Superior temporal gyrus (tissue), 1 donor: ENCODE data around the gene GCSAML.
"Not testable (repeated sequence)": the region's sequence is repeated elsewhere in the genome, so short reads cannot be mapped to it uniquely, and the experiment has no call there.

Experiments
- DNase-seq: peaks from one replicate; pipeline ENCODE4 v3.0.0-alpha.2; 2016; ENCODE audit errors: extremely low spot score

GCSAML gene

DNA sequence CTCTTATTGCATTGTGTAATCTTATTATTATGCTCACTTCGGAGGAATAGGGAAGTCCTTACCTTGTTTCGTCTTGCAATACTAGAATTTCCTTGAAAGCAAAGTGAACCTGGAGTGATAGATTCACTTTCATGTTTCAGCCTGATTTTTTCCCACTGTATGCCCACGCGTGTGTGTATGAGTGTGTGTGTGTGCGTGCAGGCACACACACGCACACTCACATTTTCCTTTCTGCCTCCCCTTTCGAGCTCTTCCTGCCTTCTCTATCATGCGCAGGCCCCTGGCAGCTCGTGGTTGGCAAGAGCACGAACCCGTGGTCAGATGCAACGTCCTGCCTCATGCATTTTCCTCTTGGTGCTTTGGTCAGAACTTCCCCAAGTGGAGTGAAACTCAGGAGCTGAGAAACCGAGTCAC lies at the start of gene GCSAML:
GCSAML (plus strand) TSS at position 366 of the 414 bp plus-strand sequence. CDS start 58 bp downstream, outside the sequence.
- no peak for DNase-seq

GRCh38 chr1:247500865-247501264 lies 48.1 kb upstream of the GCSAML start:
- DNase-seq = no peak

DNA sequence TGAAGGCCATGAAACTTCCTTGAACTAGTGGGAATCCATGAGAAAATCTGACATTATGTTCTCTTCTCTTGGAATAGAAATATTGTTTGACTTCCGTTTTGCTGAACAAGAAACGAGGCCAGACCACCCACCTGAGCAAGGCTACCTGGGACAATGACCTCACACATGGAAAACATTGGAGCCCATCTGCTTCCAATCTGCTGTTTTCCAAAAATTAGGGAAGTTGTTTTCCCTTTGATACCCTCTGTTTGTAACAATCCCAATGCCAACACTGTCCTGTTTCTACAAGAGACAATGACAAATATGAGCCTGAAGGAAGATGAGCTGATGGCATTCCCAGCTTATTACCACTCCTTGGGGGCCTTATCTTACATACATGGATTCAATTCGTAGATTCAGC lies 42.1 kb upstream of the GCSAML start:
- no peak for DNase-seq

DNA sequence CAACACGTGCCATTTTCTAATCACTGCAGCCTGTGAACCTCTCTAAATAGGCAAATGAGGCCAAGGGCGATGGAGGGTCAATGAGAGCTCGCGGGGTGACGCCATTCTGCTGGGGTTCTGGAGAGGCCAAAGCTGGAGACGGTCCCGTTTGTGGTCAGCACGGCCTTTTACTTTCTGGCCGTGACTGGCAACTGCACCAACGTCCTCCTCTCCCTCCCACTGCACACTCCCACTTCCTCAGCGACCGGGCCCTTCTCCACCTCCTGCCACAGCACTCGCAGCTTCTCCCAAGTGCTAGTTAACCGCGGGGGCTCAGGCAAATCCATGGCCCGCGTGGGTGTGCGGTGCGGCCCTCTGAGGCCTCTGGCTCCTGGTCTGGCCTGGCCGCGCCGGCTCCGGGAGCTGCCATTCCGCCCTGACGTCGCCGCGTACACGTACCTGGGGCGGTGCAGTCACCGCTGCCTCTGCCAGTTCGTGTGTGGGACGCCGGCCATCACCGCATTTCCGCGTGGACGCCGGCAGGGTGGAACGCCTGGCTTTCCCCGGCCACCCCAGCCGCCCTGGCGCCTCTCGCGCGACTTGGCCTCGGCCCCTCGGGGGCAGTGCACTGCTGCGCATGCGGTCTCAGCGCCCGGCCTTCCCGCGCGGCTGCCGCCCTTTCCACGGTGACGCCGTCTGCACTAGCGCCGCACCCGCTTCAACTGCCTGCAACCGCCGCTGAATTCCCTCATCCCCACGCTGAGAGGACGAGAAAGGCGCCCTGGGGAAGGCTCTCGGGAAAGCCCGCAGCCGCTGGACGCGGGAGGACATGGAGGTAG lies 30.9 kb upstream of the GCSAML start:
- DNase-seq = no peak

GRCh38 chr1:247518613-247518891 lies 30.4 kb upstream of the GCSAML start:
- no peak for DNase-seq

- not testable (repeated sequence) for DNase-seq
These were observed 27.0 kb upstream of the GCSAML start for GRCh38 chr1:247521886-247522285.

- no peak for DNase-seq
These were observed 20.0 kb upstream of the GCSAML start for GRCh38 chr1:247528812-247529474.

GRCh38 chr1:247529771-247530355 lies 19.1 kb upstream of the GCSAML start:
- DNase-seq = no peak

DNA sequence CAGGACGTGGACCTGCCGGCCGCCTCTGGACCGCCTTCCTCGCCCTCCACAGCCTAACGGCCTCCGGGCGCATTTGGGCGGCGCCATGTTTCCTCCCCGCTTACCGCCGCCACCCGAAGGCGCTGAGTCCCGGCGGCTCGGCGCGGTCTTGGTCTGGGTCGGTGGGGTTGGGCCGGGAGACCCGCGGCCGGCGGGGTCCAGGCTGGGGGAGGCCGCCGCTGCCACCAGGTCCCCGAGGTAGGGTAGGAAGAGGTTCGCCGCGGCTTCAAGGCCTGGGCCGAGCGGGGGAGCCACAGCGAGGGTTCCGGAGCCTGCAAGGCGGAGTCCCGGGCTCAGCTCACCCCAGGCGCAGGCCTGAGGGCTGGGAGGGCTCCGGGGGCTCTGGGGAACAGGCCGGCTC lies 18.1 kb upstream of the GCSAML start:
- no peak for DNase-seq

DNA sequence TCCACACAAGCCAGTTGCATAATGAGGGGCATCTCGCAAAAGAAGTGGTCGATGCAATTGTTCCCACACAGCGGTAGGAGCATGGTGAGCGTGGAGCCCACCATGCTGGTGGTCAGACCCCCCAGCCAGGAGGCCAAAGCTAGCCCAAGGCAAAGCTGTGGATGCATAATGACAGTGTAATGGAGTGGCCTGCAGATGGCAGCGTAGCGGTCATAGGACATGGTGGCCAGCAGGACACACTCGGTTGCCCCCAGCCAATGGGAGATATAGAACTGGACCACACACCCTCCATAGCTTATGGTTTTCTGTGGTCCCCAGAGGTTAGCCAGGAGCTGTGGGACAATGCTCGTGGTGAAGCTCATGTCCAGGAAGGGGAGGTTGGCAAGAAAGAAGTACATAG lies 17.0 kb upstream of the GCSAML start:
- DNase-seq = no peak

GRCh38 chr1:247535402-247535801 lies 13.5 kb upstream of the GCSAML start:
- DNase-seq = no peak

GRCh38 chr1:247536340-247536739 lies 12.6 kb upstream of the GCSAML start, which contains the start of gene OR2C3:
Gene OR2C3 (minus strand): TSS chr1:247536440. CDS start chr1:247532511, 3,929 bp downstream.
- DNase-seq = no peak

GRCh38 chr1:247538561-247538960 lies 10.4 kb upstream of the GCSAML start:
- DNase-seq = no peak

GRCh38 chr1:247539215-247539614 lies 9.7 kb upstream of the GCSAML start:
- DNase-seq = no peak

DNA sequence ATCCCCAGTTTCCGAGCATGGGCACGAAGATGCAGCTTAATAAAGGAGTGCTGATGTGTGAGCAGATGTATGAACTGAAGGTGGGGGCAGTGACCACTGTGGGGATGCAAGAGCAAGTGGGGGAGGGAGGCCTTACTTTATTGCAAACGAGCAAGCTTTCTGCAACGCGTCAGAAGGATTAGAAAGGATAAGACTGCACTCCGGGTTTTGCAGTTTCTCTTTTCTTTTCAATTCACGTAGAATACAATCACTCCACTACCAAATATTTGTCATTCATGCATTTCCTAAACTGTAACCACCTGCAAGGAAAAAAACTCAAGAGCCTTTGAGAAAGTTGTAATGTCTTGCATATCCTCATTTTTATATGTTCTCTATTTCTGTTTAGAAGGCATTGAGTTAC lies 8.4 kb upstream of the GCSAML start:
- DNase-seq = no peak

- DNase-seq = no peak
These were observed 6.1 kb upstream of the GCSAML start for GRCh38 chr1:247542811-247543210.

GRCh38 chr1:247548092-247548491 lies 842 bp upstream of the GCSAML start:
- no peak for DNase-seq

DNA sequence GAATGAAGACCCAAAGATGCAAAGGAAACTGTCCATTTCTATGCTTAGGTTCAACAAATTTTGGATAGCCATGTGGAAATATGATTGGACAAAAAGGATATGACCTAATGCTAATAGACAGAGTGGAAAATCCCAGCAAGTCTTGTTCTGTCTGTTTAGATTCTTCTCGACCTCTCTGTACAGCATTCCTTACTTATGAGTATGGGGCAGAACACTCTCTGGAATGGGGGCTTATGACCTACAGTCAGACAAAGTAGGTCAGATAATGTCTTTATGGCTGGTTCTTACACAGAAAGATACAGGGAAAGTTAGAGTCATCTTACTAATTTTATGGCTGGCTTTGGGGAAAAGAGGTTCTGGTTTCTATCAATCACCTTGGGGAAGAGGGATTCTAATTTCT lies 2.8 kb downstream of the GCSAML start:
- no peak for DNase-seq

GRCh38 chr1:247552231-247552630 lies 3.3 kb downstream of the GCSAML start:
- DNase-seq = no peak

GRCh38 chr1:247557926-247558674 lies 9.2 kb downstream of the GCSAML start:
- no peak for DNase-seq

- DNase-seq = no peak
These were observed 12.8 kb downstream of the GCSAML start for GRCh38 chr1:247561711-247562110.

DNA sequence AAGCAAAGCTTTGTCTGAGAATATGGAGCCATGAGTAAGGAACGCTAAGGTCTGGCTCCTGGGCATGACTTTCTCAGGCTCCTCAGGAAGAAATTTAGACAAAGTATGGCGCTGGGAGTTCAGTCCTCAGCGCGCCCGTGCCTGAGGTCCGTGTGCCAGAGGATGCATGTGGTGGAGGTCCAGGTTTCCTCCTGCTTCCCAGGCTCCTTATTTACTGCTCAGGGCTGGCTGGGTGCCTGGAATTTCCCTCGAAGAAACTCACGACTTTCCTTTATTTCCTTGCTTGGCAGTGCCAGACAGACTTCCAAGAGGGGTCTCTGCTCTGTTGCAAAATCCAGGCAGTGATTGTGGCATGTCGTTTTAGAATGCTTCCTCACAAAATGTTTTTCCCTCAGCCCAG lies 13.3 kb downstream of the GCSAML start:
- no peak for DNase-seq
